ENCODE data around the gene DIRAS1.

GRCh38 chr19:2733930-2734588, 12.9 kb upstream of the DIRAS1 start:
- TF ChIP-seq TARDBP (IDR thresholded peaks at IDR 0.05) = no peak
- no peak for TF ChIP-seq SUZ12 (IDR thresholded peaks at IDR 0.05)
- TF ChIP-seq NFRKB (IDR thresholded peaks at IDR 0.05) = no peak
- TF ChIP-seq SP1 (IDR thresholded peaks at IDR 0.05) = no peak
- TF ChIP-seq FOXA1 (IDR thresholded peaks at IDR 0.05) = no peak
- TF ChIP-seq BHLHE40 (IDR thresholded peaks at IDR 0.05; ENCODE audit: borderline replicate concordance) = no peak
- TF ChIP-seq ARNT (IDR thresholded peaks at IDR 0.05) = no peak
